GM23338 (cell line): ENCODE results near the gene WDR54.

ENCODE experiments used
- CREB1 ChIP-seq: fragments of 250-450 bp; sonication (Bioruptor Pico); IDR thresholded peaks from 2 replicates; pipeline ENCODE4 v1.5.0; 2020; ENCODE audit warnings: low read depth, mild to moderate bottlenecking, moderate library complexity
- EZH2 ChIP-seq: fragments of 200-600 bp; sonication (generic); IDR thresholded peaks from one replicate; pipeline ENCODE4 v1.8.0; 2017; ENCODE audit warnings: antibody characterized with exemption, mild to moderate bottlenecking, low read depth; ENCODE audit not compliant: unreplicated experiment
- EZH2phosphoT487 ChIP-seq: fragments of 200-600 bp; sonication (generic); IDR thresholded peaks from one replicate; pipeline ENCODE4 v1.8.1; 2018; ENCODE audit warnings: antibody characterized with exemption; ENCODE audit not compliant: unreplicated experiment
- JUNB ChIP-seq: IDR thresholded peaks from one replicate; pipeline ENCODE4 v1.6.1; 2016; ENCODE audit warnings: antibody characterized with exemption; ENCODE audit not compliant: unreplicated experiment
- POLR2AphosphoS5 ChIP-seq: IDR thresholded peaks from 2 replicates; pipeline ENCODE4 v1.6.1; 2016; ENCODE audit warnings: antibody characterized with exemption, low read depth
- TF ChIP-seq, protein P1 (sequence below), 2 experiments: fragments of 200-600 bp in 1 of 2; sonication (generic) in 1 of 2; conservative IDR thresholded peaks; 2 replicates each; pipeline versions ENCODE4 v1.5.1 to v1.6.1; 2016 to 2017; ENCODE audit warnings: antibody characterized with exemption in 2 of 2, low read depth in 2 of 2, mild to moderate bottlenecking in 2 of 2, moderate library complexity in 1 of 2
- TF ChIP-seq, protein P2 (sequence below): IDR thresholded peaks from one replicate; pipeline ENCODE4 v1.6.1; 2018; ENCODE audit warnings: antibody characterized with exemption; ENCODE audit not compliant: unreplicated experiment

DNA sequence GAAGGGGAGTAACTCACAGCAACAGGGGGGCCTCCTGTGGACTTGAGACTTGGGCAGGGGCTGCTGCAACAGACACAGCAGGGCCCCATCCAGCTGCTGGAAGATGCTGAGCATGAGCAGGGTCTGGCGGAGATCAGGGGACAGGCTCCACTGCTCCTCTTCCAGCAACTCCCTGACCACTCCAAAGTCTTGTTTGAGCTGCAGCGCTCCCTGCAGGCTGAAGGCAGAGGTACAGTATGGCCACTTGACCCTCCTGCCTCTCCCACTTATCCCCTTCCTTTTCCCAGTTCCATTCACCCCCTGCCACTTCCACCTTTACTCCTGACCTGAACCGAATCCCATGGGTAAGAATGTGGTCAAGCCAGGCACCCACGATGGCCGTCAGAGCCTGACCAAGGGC is 53.4 kb downstream of the WDR54 start:
- TF ChIP-seq EZH2 (no peak), POLR2AphosphoS5 (no peak), EZH2phosphoT487 (no peak), JUNB (no peak), CREB1 (CRISPR knock-in tag) (no peak)
- TF ChIP-seq, protein P1, sequence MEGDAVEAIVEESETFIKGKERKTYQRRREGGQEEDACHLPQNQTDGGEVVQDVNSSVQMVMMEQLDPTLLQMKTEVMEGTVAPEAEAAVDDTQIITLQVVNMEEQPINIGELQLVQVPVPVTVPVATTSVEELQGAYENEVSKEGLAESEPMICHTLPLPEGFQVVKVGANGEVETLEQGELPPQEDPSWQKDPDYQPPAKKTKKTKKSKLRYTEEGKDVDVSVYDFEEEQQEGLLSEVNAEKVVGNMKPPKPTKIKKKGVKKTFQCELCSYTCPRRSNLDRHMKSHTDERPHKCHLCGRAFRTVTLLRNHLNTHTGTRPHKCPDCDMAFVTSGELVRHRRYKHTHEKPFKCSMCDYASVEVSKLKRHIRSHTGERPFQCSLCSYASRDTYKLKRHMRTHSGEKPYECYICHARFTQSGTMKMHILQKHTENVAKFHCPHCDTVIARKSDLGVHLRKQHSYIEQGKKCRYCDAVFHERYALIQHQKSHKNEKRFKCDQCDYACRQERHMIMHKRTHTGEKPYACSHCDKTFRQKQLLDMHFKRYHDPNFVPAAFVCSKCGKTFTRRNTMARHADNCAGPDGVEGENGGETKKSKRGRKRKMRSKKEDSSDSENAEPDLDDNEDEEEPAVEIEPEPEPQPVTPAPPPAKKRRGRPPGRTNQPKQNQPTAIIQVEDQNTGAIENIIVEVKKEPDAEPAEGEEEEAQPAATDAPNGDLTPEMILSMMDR (conservative IDR thresholded peaks at IDR 0.05; ENCODE audit: low read depth in 2 of 2) = peak; percentile 52 to 77
- TF ChIP-seq, protein P2, sequence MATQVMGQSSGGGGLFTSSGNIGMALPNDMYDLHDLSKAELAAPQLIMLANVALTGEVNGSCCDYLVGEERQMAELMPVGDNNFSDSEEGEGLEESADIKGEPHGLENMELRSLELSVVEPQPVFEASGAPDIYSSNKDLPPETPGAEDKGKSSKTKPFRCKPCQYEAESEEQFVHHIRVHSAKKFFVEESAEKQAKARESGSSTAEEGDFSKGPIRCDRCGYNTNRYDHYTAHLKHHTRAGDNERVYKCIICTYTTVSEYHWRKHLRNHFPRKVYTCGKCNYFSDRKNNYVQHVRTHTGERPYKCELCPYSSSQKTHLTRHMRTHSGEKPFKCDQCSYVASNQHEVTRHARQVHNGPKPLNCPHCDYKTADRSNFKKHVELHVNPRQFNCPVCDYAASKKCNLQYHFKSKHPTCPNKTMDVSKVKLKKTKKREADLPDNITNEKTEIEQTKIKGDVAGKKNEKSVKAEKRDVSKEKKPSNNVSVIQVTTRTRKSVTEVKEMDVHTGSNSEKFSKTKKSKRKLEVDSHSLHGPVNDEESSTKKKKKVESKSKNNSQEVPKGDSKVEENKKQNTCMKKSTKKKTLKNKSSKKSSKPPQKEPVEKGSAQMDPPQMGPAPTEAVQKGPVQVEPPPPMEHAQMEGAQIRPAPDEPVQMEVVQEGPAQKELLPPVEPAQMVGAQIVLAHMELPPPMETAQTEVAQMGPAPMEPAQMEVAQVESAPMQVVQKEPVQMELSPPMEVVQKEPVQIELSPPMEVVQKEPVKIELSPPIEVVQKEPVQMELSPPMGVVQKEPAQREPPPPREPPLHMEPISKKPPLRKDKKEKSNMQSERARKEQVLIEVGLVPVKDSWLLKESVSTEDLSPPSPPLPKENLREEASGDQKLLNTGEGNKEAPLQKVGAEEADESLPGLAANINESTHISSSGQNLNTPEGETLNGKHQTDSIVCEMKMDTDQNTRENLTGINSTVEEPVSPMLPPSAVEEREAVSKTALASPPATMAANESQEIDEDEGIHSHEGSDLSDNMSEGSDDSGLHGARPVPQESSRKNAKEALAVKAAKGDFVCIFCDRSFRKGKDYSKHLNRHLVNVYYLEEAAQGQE = no peak
